WTC11 (cell line): Measurements from ENCODE around the gene COX7B2.

Source experiments
- CREM ChIP-seq: sonication (generic); formaldehyde crosslinking; IDR thresholded peaks from 2 replicates; pipeline ENCODE4 v1.8.1; 2022; ENCODE audit warnings: mild to moderate bottlenecking, missing genetic modification reagents, moderate library complexity
- FOXJ3 ChIP-seq: sonication (generic); formaldehyde crosslinking; IDR thresholded peaks from 2 replicates; pipeline ENCODE4 v1.9.0; 2021; ENCODE audit warnings: missing genetic modification reagents, mild to moderate bottlenecking, borderline replicate concordance
- IRF2 ChIP-seq: sonication (generic); formaldehyde crosslinking; IDR thresholded peaks from 2 replicates; pipeline ENCODE4 v1.8.0; 2022; ENCODE audit warnings: low read depth, missing genetic modification reagents, borderline replicate concordance
- ZNF671 ChIP-seq: fragments of 250-450 bp; sonication (Bioruptor Pico); IDR thresholded peaks from 2 replicates; pipeline ENCODE4 v1.8.0; 2021; ENCODE audit warnings: mild to moderate bottlenecking
- TF ChIP-seq, protein P1 (sequence below): fragments of 200-600 bp; IDR thresholded peaks from 2 replicates; pipeline ENCODE4 v1.8.0; 2022; ENCODE audit warnings: antibody characterized with exemption
- TF ChIP-seq, protein P2 (sequence below): sonication (generic); formaldehyde crosslinking; IDR thresholded peaks from 2 replicates; pipeline ENCODE4 v1.8.1; 2023; ENCODE audit warnings: mild to moderate bottlenecking, moderate library complexity, missing genetic modification reagents
- TF ChIP-seq, protein P3 (sequence below): sonication (generic); formaldehyde crosslinking; IDR thresholded peaks from 2 replicates; pipeline ENCODE4 v1.8.1; 2023; ENCODE audit warnings: mild to moderate bottlenecking, missing genetic modification reagents, moderate library complexity
- TF ChIP-seq, protein P4 (sequence below): fragments of 250-450 bp; sonication (Bioruptor Pico); IDR thresholded peaks from 2 replicates; pipeline ENCODE4 v2.1.2; 2022; ENCODE audit warnings: mild to moderate bottlenecking, moderate library complexity

DNA sequence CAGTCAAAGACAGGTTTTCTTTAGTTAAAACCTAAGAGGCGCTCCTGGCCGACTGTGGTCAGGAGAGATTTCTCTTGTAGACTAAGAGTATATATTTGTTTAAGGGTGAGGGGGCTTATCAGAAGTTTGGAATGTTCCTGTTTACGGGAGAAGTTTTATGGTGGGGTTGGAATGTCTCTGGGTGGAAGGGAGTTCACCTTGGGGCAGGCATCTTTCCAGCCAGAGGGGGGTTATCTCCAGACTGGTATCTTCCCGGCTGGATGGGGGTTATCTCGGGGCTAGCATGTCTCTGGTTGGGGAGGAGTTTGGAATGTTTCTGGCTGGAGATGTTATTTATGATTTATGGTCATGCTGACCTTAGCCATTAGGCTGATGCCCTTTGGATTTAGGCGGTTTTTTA lies 116.0 kb downstream of the COX7B2 start:
- TF ChIP-seq FOXJ3 (CRISPR knock-in tag) (no peak), IRF2 (CRISPR knock-in tag) (no peak), CREM (CRISPR knock-in tag) (no peak), ZNF671 (CRISPR knock-in tag) (no peak)
- TF ChIP-seq, protein P1, sequence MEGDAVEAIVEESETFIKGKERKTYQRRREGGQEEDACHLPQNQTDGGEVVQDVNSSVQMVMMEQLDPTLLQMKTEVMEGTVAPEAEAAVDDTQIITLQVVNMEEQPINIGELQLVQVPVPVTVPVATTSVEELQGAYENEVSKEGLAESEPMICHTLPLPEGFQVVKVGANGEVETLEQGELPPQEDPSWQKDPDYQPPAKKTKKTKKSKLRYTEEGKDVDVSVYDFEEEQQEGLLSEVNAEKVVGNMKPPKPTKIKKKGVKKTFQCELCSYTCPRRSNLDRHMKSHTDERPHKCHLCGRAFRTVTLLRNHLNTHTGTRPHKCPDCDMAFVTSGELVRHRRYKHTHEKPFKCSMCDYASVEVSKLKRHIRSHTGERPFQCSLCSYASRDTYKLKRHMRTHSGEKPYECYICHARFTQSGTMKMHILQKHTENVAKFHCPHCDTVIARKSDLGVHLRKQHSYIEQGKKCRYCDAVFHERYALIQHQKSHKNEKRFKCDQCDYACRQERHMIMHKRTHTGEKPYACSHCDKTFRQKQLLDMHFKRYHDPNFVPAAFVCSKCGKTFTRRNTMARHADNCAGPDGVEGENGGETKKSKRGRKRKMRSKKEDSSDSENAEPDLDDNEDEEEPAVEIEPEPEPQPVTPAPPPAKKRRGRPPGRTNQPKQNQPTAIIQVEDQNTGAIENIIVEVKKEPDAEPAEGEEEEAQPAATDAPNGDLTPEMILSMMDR: no peak
- TF ChIP-seq, protein P2, sequence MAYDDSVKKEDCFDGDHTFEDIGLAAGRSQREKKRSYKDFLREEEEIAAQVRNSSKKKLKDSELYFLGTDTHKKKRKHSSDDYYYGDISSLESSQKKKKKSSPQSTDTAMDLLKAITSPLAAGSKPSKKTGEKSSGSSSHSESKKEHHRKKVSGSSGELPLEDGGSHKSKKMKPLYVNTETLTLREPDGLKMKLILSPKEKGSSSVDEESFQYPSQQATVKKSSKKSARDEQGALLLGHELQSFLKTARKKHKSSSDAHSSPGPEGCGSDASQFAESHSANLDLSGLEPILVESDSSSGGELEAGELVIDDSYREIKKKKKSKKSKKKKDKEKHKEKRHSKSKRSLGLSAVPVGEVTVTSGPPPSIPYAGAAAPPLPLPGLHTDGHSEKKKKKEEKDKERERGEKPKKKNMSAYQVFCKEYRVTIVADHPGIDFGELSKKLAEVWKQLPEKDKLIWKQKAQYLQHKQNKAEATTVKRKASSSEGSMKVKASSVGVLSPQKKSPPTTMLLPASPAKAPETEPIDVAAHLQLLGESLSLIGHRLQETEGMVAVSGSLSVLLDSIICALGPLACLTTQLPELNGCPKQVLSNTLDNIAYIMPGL (CRISPR knock-in tag): no peak
- TF ChIP-seq, protein P3, sequence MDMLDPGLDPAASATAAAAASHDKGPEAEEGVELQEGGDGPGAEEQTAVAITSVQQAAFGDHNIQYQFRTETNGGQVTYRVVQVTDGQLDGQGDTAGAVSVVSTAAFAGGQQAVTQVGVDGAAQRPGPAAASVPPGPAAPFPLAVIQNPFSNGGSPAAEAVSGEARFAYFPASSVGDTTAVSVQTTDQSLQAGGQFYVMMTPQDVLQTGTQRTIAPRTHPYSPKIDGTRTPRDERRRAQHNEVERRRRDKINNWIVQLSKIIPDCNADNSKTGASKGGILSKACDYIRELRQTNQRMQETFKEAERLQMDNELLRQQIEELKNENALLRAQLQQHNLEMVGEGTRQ (CRISPR knock-in tag): no peak
- TF ChIP-seq, protein P4, sequence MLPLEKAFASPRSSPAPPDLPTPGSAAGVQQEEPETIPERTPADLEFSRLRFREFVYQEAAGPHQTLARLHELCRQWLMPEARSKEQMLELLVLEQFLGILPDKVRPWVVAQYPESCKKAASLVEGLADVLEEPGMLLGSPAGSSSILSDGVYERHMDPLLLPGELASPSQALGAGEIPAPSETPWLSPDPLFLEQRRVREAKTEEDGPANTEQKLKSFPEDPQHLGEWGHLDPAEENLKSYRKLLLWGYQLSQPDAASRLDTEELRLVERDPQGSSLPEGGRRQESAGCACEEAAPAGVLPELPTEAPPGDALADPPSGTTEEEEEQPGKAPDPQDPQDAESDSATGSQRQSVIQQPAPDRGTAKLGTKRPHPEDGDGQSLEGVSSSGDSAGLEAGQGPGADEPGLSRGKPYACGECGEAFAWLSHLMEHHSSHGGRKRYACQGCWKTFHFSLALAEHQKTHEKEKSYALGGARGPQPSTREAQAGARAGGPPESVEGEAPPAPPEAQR: no peak
